Neural cell (in vitro differentiated cells): ENCODE data around the gene CDC25B. TPM values are rescaled to one million over a fixed set of nuclear protein-coding genes. Genes with fewer than 3 reads are reported as not detected.

Experiments
- H2AFZ ChIP-seq: fragments of 200-600, 300-800 bp; sonication (generic), shearing (Covaris generic); 2 replicates; pipeline ENCODE4 v1.6.0; 2014; ENCODE audit warnings: low read depth, mild to moderate bottlenecking, antibody characterized with exemption, low read length, moderate library complexity
- H3F3A ChIP-seq: fragments of 200-600 bp; shearing (Covaris generic); 2 replicates; pipeline ENCODE4 v1.6.1; 2016; ENCODE audit warnings: mild to moderate bottlenecking, moderate library complexity, mixed read lengths, antibody characterized with exemption, low read length; ENCODE audit not compliant: insufficient read depth, poor library complexity, severe bottlenecking
- H3K27ac ChIP-seq: fragments of 200-600, 300-800 bp; sonication (generic), shearing (Covaris generic); 2 replicates; pipeline ENCODE4 v1.5.1; 2014; ENCODE audit warnings: mild to moderate bottlenecking, low read length, moderate library complexity
- H3K27me3 ChIP-seq: fragments of 300-800, 200-600 bp; sonication (generic), shearing (Covaris generic); 2 replicates; pipeline ENCODE4 v1.6.0; 2014; ENCODE audit warnings: mild to moderate bottlenecking, low read depth, low read length, moderate library complexity; ENCODE audit not compliant: insufficient read depth
- H3K36me3 ChIP-seq: fragments of 300-800, 200-600 bp; sonication (generic), shearing (Covaris generic); 2 replicates; pipeline ENCODE4 v1.5.1; 2014; ENCODE audit warnings: mild to moderate bottlenecking, antibody characterized with exemption, low read length, moderate library complexity; ENCODE audit not compliant: insufficient read depth
- H3K4me2 ChIP-seq: fragments of 300-800, 200-600 bp; sonication (generic), shearing (Covaris generic); 2 replicates; pipeline ENCODE4 v1.6.0; 2014; ENCODE audit warnings: mild to moderate bottlenecking, low read length
- H3K4me3 ChIP-seq: fragments of 300-800, 200-600 bp; sonication (generic), shearing (Covaris generic); 2 replicates; pipeline ENCODE4 v1.5.1; 2014; ENCODE audit warnings: mild to moderate bottlenecking, low read length, moderate library complexity
- H3K79me2 ChIP-seq: fragments of 200-600 bp; shearing (Covaris generic); replicated peaks from 2 replicates; pipeline ENCODE4 v1.6.0; 2014; ENCODE audit warnings: mild to moderate bottlenecking, low read length, moderate library complexity; ENCODE audit not compliant: insufficient read depth
- H3K9ac ChIP-seq: fragments of 300-800, 200-600 bp; sonication (generic), shearing (Covaris generic); 2 replicates; pipeline ENCODE4 v1.6.1; 2016; ENCODE audit warnings: mild to moderate bottlenecking, low read length, mixed read lengths
- H3K9me2 ChIP-seq: fragments of 200-600 bp; shearing (Covaris generic); 2 replicates; pipeline ENCODE4 v1.6.1; 2016; ENCODE audit warnings: mild to moderate bottlenecking, low read length, mixed read lengths; ENCODE audit not compliant: insufficient read depth
- H3K9me3 ChIP-seq: fragments of 200-600, 300-800 bp; sonication (generic), shearing (Covaris generic); 2 replicates; pipeline ENCODE4 v1.6.1; 2016; ENCODE audit warnings: mild to moderate bottlenecking, mixed run types, low read length, moderate library complexity, mixed read lengths
- H4K20me1 ChIP-seq: fragments of 200-600 bp; shearing (Covaris generic); 2 replicates; pipeline ENCODE4 v1.6.1; 2016; ENCODE audit warnings: mild to moderate bottlenecking, mixed run types; ENCODE audit not compliant: insufficient read depth
- CTCF ChIP-seq: fragments of 450-650 bp; IDR thresholded peaks from 2 replicates; pipeline ENCODE4 v1.5.1; 2014; ENCODE audit warnings: antibody characterized with exemption, mild to moderate bottlenecking, moderate library complexity; ENCODE audit not compliant: poor library complexity, severe bottlenecking
- EP300 ChIP-seq: fragments of 450-650 bp; conservative IDR thresholded peaks from 2 replicates; pipeline ENCODE4 v1.6.1; 2014; ENCODE audit warnings: antibody characterized with exemption, mild to moderate bottlenecking, moderate library complexity; ENCODE audit not compliant: poor library complexity, severe bottlenecking
- EZH2 ChIP-seq: fragments of 200-600, 300-800 bp; shearing (Covaris generic), sonication (generic); IDR thresholded peaks from 2 replicates; pipeline ENCODE4 v1.6.1; 2014; ENCODE audit warnings: antibody characterized with exemption, low read length, borderline replicate concordance, mild to moderate bottlenecking; ENCODE audit not compliant: insufficient read depth, poor library complexity, severe bottlenecking
- MXI1 ChIP-seq: fragments of 450-650 bp; conservative IDR thresholded peaks from 2 replicates; pipeline ENCODE4 v1.6.1; 2014; ENCODE audit warnings: antibody characterized with exemption, mild to moderate bottlenecking; ENCODE audit not compliant: poor library complexity, severe bottlenecking
- POLR2AphosphoS5 ChIP-seq: IDR thresholded peaks from 2 replicates; pipeline ENCODE4 v1.6.1; 2012
- RAD21 ChIP-seq: fragments of 450-650 bp; conservative IDR thresholded peaks from 2 replicates; pipeline ENCODE4 v1.6.1; 2014; ENCODE audit warnings: antibody characterized with exemption, mild to moderate bottlenecking, moderate library complexity
- REST ChIP-seq: IDR thresholded peaks from 2 replicates; pipeline ENCODE4 v1.6.1; 2012; ENCODE audit warnings: borderline replicate concordance
- SMC3 ChIP-seq: fragments of 450-650 bp; conservative IDR thresholded peaks from 2 replicates; pipeline ENCODE4 v1.6.1; 2014; ENCODE audit warnings: antibody characterized with exemption, mild to moderate bottlenecking, moderate library complexity; ENCODE audit not compliant: poor library complexity
- TAF1 ChIP-seq: IDR thresholded peaks from 2 replicates; pipeline ENCODE4 v1.6.1; 2012; ENCODE audit warnings: low read depth
- polyA plus RNA-seq: library from polyadenylated mRNA; depleted of rRNA; stranded (reverse); fragments of >200 nt; gene quantifications from 2 replicates; pipeline ENCODE4 v1.2.3, GENCODE V29; 2014

Gene CDC25B
- polyA plus RNA-seq, 1 donor from 2014 or later, result 26.5 TPM

- Histone ChIP-seq H3K9me2 (no peaks in the 10 kb centered on the region), H3K4me2 (no peak overlapping the region), H3F3A (no peaks in the 10 kb centered on the region), H3K4me3 (no peak overlapping the region), H3K27me3 (peaks cover 16% of the 10 kb centered on the region), H3K9ac (no peak overlapping the region), H4K20me1 (no peaks in the 10 kb centered on the region), H3K9me3 (no peaks in the 10 kb centered on the region), H3K36me3 (no peaks in the 10 kb centered on the region), H3K79me2 (peaks cover 10% of the 10 kb centered on the region), H2AFZ (no peak overlapping the region), H3K27ac (no peak overlapping the region)
- no peak for TF ChIP-seq EZH2
- TF ChIP-seq EP300, result no peak
- no peak for TF ChIP-seq SMC3
- no peak for TF ChIP-seq MXI1
- TF ChIP-seq TAF1, result no peak
- TF ChIP-seq RAD21, result no peak
Observed at GRCh38 chr20:3782597-3782996, 13.5 kb upstream of the CDC25B start.

- Histone ChIP-seq H4K20me1 (no peaks in the 10 kb centered on the region), H3F3A (no peaks in the 10 kb centered on the region), H3K9me3 (no peaks in the 10 kb centered on the region), H3K36me3 (no peaks in the 10 kb centered on the region), H3K27ac (no peak overlapping the region), H3K4me3 (no peak overlapping the region), H3K27me3 (peaks cover 11% of the 10 kb centered on the region), H3K9me2 (no peaks in the 10 kb centered on the region), H3K9ac (no peak overlapping the region), H2AFZ (no peak overlapping the region), H3K4me2 (no peak overlapping the region), H3K79me2 (peaks cover 10% of the 10 kb centered on the region)
- TF ChIP-seq MXI1, result no peak
- no peak for TF ChIP-seq SMC3
- TF ChIP-seq EZH2, result no peak
- TF ChIP-seq TAF1, result no peak
- no peak for TF ChIP-seq RAD21
- no peak for TF ChIP-seq CTCF
Observed at GRCh38 chr20:3783068-3783489, 13.0 kb upstream of the CDC25B start.

- Histone ChIP-seq H3K4me3 (peak overlapping the region; percentile 82), H3K9me3 (no peaks in the 10 kb centered on the region), H3K9ac (no peak overlapping the region), H3K36me3 (no peaks in the 10 kb centered on the region), H2AFZ (no peak overlapping the region), H3K27ac (no peak overlapping the region), H4K20me1 (no peaks in the 10 kb centered on the region), H3K4me2 (no peak overlapping the region), H3K79me2 (peaks cover 10% of the 10 kb centered on the region), H3K9me2 (no peaks in the 10 kb centered on the region), H3K27me3 (peaks cover 5% of the 10 kb centered on the region), H3F3A (no peaks in the 10 kb centered on the region)
- TF ChIP-seq MXI1 (no peak), EZH2 (no peak), REST (no peak), SMC3 (no peak), POLR2AphosphoS5 (no peak), CTCF (no peak), TAF1 (no peak)
Observed at GRCh38 chr20:3783511-3784195, 12.5 kb upstream of the CDC25B start.
